ENCODE measurements around the gene RRN3.
A peak's percentile ranks its signal among the peaks of the same experiment; 100 is the strongest.
"Not testable (repeated sequence)": the region's sequence is repeated elsewhere in the genome, so short reads cannot be mapped to it uniquely, and the experiment has no call there.

Gene RRN3, protein sequence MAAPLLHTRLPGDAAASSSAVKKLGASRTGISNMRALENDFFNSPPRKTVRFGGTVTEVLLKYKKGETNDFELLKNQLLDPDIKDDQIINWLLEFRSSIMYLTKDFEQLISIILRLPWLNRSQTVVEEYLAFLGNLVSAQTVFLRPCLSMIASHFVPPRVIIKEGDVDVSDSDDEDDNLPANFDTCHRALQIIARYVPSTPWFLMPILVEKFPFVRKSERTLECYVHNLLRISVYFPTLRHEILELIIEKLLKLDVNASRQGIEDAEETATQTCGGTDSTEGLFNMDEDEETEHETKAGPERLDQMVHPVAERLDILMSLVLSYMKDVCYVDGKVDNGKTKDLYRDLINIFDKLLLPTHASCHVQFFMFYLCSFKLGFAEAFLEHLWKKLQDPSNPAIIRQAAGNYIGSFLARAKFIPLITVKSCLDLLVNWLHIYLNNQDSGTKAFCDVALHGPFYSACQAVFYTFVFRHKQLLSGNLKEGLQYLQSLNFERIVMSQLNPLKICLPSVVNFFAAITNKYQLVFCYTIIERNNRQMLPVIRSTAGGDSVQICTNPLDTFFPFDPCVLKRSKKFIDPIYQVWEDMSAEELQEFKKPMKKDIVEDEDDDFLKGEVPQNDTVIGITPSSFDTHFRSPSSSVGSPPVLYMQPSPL

GRCh38 chr16:15093955-15094827, at the start of gene RRN3:
TSS of gene RRN3 (minus strand) at chr16:15094272. CDS start at chr16:15094233, 39 bp downstream.
- peak; percentile 89 to 90 for DNase-seq

DNA sequence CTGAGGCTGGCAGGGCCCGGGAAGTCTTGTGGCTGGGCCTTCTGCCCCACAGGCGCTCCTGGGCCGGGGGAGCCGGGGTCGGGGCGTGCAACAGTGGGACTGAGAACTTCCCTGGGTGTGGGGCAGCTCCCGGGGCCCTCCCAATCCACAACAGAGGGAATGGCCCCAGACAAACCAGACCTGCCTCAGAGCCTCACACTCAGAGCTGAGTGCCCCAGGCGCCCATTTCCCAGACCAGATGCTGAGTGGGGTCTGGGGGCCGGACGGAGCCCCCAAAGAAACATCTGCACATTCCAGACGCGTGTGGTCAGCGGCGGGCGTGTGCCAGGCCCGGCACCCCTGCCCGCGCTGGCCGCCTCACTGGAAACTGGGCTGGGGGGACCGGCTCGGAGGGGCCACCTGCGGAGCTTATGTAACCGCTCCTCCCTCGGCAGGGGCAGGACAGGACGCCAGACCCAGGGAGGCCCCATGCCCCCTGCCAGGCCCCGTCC, 49.6 kb upstream of the RRN3 start:
- not testable (repeated sequence) for DNase-seq

GRCh38 chr16:15142891-15143600, 49.0 kb upstream of the RRN3 start:
- not testable (repeated sequence) for DNase-seq

DNA sequence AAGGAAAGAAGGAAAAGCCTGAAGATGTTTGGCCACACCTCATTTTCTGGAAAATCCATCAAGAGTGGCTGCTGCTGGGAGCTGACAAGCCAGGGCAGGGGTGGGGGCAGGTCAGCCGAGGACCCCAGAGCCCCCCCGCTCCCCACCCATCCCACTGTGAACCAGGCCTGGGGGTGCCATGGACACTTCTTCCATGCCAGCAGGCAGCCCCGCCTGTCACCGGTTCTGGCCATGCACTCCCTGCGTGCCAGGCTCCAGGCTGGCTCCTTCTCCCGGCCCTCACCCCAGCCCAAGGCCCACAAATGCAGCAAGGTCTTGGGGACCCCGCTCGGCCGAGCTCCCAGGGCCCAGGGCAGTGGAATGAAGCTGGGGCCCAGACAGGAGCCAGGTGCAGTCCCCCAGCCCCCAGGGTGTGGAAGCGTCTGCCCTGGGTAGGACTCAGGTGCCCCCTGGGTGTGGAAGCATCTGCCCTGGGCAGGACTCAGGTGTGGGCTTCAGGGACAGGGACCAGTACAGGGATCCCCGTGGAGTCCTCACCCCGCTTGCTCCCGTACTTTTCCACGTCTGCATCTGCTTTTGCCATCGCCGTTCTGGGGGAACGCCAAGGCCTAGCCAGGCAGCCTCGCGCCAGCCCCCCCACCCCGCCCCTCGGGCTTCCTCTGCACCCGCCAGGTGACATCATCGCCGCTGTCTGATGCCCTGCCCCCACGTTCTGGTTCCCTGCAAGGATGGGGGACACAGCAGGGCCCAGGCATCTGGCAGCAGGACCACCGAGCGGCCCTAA, 48.2 kb upstream of the RRN3 start:
- not testable (repeated sequence) for DNase-seq

DNA sequence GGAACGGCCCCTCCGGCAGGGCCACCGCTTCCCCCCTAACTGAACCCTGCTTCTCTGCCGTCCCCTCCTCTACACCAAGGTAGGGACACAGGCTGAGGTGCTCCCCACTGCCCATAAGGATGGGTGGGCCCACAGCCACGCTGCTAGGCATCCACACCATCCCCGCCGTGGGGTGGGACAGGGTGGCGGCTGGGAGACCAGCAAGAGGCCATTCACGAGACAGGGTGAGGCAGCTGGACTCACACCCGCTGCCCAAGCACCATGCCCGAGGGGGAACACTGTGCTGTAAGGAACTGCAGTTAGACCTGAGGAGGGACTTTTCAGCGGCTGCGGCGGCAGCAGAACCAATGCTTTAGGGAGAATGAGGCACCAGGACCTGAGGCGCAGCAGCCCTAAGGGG, 47.5 kb upstream of the RRN3 start:
- no peak for DNase-seq

DNA sequence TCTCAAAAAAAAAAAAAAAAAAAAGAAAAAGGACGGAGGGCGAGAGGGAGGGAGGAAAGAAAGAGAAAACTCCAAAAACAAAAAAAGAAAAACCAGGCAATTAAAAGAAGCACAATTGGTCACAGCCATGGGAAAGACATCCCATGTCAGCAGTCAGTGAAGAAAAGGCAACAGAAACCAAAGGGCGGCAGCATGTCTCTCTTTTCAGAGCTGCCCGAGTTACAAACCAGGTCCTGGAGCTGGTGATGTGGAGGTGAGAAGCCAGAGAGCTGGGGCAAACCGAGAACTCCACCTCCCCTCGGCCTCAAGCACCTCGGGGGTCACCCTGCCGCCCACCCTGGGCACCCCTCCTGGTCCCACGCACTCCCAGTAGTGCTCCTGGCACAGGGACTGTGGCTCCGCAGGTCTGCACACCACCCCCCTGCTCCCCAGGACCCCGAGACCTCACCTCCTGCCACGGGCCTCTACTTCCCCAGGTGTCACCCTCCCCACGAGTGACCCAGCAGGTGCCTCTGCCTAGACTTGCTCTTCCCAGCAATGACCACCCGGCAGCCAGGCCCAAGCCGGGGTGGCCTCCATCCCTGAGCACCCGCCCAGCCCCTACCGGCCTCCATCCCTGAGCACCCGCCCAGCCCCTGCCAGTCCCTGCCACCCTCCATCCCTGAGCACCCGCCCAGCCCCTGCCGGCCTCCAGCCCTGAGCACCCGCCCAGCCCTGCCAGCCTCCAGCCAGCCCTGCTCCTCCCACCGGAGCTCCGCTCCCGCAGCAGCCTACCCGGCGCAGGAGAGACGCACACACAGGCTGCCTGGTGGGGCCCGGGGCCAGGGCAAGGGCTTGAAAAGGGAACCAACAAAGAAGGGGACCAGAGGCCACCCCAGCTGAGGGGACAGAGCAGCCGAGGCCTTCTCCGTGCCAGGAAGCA, 46.6 kb upstream of the RRN3 start:
- not testable (repeated sequence) for DNase-seq

- DNase-seq: not testable (repeated sequence)
Measured at GRCh38 chr16:15137514-15137913, 43.4 kb upstream of the RRN3 start.

DNA sequence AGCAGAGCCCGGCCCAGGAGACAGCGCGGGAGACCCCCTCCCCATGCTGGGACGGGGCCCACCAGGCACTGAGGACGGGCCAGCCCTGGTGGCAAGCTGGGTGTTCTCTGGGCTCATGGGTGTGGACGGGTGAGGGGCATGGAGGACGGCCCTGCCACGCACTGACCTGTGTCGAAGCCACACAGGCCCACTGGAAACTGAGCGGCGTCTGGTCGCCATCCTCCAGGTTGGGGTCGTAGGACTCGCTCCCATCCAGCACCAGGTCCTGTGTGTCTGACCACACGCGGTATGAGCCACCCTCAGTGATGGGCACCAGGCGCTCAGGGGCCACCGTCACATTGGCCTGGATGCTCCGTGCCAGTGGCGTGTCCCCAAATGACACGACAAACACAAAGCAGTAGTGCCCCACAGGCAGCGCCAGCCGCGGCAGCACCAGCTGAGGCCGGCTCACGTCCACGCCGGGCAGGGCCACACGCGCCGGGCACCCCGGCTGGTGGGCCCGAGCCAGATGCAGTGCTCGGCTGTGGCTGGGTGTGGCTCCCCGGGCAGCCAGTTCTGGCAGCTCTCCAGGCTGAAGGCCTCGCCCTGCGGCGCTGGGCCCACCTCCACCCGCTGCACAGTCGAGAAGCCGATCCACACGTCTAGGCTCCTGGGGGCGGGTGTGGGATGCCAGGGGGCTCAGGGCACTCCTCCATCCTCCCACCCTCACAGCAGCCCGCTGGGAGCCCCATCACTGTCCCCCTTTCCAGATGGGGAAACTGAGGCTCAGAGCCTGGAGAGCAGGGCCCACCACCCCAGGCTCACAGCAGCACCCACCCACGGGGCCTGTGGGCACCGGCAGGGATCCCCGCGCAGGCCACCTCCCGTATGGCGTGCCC, 41.6 kb upstream of the RRN3 start:
- not testable (repeated sequence) for DNase-seq

- not testable (repeated sequence) for DNase-seq
Measured at GRCh38 chr16:15134752-15135482, 40.8 kb upstream of the RRN3 start.

DNA sequence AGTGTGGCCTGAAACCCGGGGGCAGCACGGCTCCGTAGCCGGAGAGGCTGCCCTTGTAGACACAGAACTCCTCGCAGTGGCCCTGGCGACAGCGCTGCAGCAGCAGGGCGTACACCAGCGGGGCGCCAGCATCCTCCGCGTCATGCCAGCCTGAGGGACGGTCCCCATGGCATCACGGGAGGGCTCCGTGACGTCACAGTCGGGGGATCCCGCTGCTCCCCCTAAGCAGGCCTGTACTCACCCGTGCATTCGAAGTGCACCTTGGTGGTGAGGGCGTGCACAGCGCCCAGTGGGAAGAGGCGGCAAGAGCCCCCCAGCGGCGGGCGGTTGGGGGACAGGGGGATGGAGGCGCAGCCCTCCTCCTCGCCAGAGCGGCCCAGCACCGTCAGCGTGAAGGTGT, 39.5 kb upstream of the RRN3 start:
- DNase-seq: not testable (repeated sequence)

DNA sequence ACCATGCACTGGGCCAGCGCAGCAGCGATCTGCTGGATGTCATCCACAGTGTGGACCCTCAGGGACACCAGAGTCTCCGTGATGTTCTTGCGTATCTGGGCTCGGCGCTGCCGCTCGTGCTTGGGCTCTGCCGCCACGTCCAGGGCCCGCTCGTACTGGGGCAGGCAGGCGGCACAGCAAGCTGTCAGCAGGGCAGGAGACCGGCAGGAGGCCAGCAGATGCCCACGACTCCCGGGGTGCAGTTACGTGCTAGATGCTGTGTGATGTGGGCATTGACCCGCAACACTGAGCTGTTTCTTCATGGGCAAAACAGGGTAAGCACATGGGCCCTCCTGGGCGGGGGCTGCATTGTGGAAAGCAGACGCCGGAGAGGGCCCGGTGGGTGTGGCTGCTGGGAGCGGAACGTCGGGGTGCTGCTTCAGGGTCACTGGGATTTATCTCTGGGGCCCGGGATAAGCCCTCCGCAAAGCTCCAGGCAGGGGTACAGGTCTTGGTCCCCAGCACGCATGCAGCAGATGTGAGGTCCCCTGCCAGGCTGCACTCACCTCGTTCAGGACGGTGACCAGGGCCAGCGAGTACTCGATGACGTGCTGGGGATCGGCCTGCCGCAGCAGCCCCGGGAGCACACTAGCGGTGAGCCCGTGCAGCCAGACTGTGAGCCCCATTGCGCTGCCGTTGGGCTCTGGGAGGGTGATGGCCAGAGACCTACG, 38.8 kb upstream of the RRN3 start:
- not testable (repeated sequence) for DNase-seq

GRCh38 chr16:15130943-15131700, 37.0 kb upstream of the RRN3 start:
- not testable (repeated sequence) for DNase-seq

- DNase-seq: not testable (repeated sequence)
Measured at GRCh38 chr16:15130256-15130932, 36.3 kb upstream of the RRN3 start.

GRCh38 chr16:15127641-15128425, 33.8 kb upstream of the RRN3 start:
- not testable (repeated sequence) for DNase-seq

GRCh38 chr16:15100372-15100987, 6.4 kb upstream of the RRN3 start:
- DNase-seq: not testable (repeated sequence)
